BLaER1 treated with 17β-estradiol and CSF1 and Interleukin-3, amounts not matched to agents 10 nM and 100 nM (cell line): ENCODE measurements around the gene CES1.
A peak's percentile ranks its signal among the peaks of the same experiment; 100 is the strongest.
"Not testable (repeated sequence)": the region's sequence is repeated elsewhere in the genome, so short reads cannot be mapped to it uniquely, and the experiment has no call there.

Experiments used
- H3K27ac ChIP-seq, 11 experiments: shearing (Covaris generic); formaldehyde crosslinking; 2 replicates each; pipeline ENCODE4 v1.8.1; 2022
- H3K27me3 ChIP-seq, 11 experiments: shearing (Covaris generic); formaldehyde crosslinking; 2 replicates each; pipeline ENCODE4 v1.8.1; 2022
- H3K36me3 ChIP-seq, 11 experiments: shearing (Covaris generic); formaldehyde crosslinking; 2 replicates each; pipeline ENCODE4 v1.8.1; 2022
- H3K4me1 ChIP-seq, 10 experiments: shearing (Covaris generic); formaldehyde crosslinking; 2 replicates each; pipeline ENCODE4 v1.8.1; 2022
- H3K4me2 ChIP-seq, 11 experiments: shearing (Covaris generic); formaldehyde crosslinking; 2 replicates each; pipeline ENCODE4 v1.8.1; 2022
- H3K4me3 ChIP-seq, 10 experiments: shearing (Covaris generic); formaldehyde crosslinking; 2 replicates each; pipeline ENCODE4 v1.8.1; 2022
- H3K9ac ChIP-seq, 11 experiments: shearing (Covaris generic); formaldehyde crosslinking; 2 replicates each; pipeline ENCODE4 v1.8.1; 2022
- H3K9me3 ChIP-seq, 11 experiments: shearing (Covaris generic); formaldehyde crosslinking; replicated peaks in 1 of 11; 2 replicates each; pipeline ENCODE4 v1.8.1; 2022
- H4K20me1 ChIP-seq, 11 experiments: shearing (Covaris generic); formaldehyde crosslinking; 2 replicates each; pipeline ENCODE4 v1.8.1; 2022
- Cebpa-rat ChIP-seq, 11 experiments: shearing (Covaris generic); IDR thresholded peaks; 2 replicates each; pipeline ENCODE4 v1.8.1; 2022

CES1 gene

GRCh38 chr16:55809386-55809785 lies 23.5 kb downstream of the CES1 start:
- no peaks in the 10 kb centered on the region for H3K27me3 ChIP-seq
- H4K20me1 ChIP-seq: no peaks in the 10 kb centered on the region; a peak in 1 of 22 replicates
- H3K4me2 ChIP-seq: no peak overlapping the region
- H3K4me3 ChIP-seq: no peak overlapping the region
- H3K27ac ChIP-seq: no peak overlapping the region
- no peaks in the 10 kb centered on the region for H3K36me3 ChIP-seq
- no peaks in the 10 kb centered on the region for H3K4me1 ChIP-seq
- TF ChIP-seq Cebpa-rat (IDR thresholded peaks at IDR 0.05): no peak
- no peaks in the 10 kb centered on the region for H3K9me3 ChIP-seq
- H3K9ac ChIP-seq: no peak overlapping the region

DNA sequence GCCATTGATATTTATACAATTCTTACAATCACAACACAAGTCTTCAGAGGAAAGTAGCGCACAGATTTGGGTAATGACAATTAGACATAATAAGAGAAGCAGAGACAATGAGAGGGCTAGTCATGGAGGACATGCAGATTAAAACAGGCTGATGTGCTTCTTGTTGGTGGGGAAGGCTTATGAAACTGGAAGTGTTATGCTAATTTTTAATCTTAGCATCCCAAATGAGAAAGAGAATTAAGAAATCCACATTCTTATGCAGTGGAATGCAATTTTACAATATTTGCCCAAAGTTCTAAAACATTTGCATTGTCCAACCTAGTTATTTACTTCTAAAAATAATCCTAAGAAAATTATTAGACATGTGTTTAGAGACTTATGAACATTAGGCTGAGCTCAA lies 24.6 kb downstream of the CES1 start:
- not testable (repeated sequence) for H3K4me2 ChIP-seq, H3K9me3 ChIP-seq, H3K9ac ChIP-seq, H3K27me3 ChIP-seq, H3K4me3 ChIP-seq, H3K4me1 ChIP-seq, H3K36me3 ChIP-seq, H4K20me1 ChIP-seq, H3K27ac ChIP-seq

GRCh38 chr16:55805104-55805503 lies 27.8 kb downstream of the CES1 start:
- H3K4me3 ChIP-seq, H3K4me2 ChIP-seq, H3K9me3 ChIP-seq, H3K4me1 ChIP-seq, H3K27ac ChIP-seq, H3K9ac ChIP-seq, H3K36me3 ChIP-seq, H4K20me1 ChIP-seq, H3K27me3 ChIP-seq: not testable (repeated sequence)

DNA sequence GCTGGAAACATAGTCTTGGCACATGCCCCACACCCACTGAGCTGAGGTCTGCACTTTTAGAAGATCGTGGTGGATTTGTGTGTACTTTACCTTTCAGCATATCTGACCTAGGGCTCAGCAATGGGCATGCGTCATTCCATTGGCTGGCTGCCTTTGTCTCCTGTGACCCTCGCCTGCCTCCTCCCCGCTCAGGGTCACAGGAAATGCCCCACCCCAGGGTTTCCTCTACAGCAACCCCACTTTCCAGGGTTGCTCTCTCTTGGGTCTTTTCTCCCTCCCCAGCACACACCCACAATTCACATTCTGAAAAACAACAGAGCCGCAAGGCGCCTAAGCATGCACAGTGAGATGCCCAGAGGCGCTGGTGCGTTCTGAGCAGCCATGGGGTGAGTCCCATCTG lies 29.2 kb downstream of the CES1 start:
- not testable (repeated sequence) for H4K20me1 ChIP-seq, H3K4me3 ChIP-seq, H3K27me3 ChIP-seq, H3K4me2 ChIP-seq, H3K27ac ChIP-seq, H3K36me3 ChIP-seq, H3K4me1 ChIP-seq, H3K9me3 ChIP-seq, H3K9ac ChIP-seq

GRCh38 chr16:55792934-55793374 lies 39.9 kb downstream of the CES1 start:
- not testable (repeated sequence) for H3K4me3 ChIP-seq, H3K4me2 ChIP-seq, H4K20me1 ChIP-seq, H3K27me3 ChIP-seq, H3K4me1 ChIP-seq, H3K9me3 ChIP-seq, H3K36me3 ChIP-seq, H3K27ac ChIP-seq, H3K9ac ChIP-seq

DNA sequence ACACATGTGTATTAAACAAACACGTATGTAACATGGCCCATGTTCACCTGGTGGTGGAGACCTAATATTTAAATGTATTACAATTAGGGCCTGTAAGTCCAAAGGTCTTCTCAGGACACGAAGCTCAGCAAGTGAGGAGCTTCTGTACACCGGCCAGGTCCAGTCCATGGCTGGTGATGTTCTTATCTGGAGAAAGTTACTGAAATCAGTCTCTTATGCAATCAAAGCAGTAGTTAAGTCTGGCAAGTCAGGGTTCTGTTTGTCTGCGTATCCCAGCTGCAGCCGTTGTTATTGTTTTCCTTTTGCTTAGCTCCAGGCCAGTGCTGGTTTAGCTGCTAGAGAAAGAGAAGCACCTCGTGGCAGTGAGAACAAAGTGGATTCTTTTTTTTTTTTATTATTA lies 41.4 kb downstream of the CES1 start:
- H3K9ac ChIP-seq, H3K36me3 ChIP-seq, H3K4me3 ChIP-seq, H3K4me1 ChIP-seq, H3K27ac ChIP-seq, H3K4me2 ChIP-seq, H3K27me3 ChIP-seq, H3K9me3 ChIP-seq, H4K20me1 ChIP-seq: not testable (repeated sequence)

- not testable (repeated sequence) for H3K4me3 ChIP-seq, H3K9ac ChIP-seq, H3K36me3 ChIP-seq, H4K20me1 ChIP-seq, H3K27ac ChIP-seq, H3K4me2 ChIP-seq, H3K27me3 ChIP-seq, H3K9me3 ChIP-seq, H3K4me1 ChIP-seq
Observed at GRCh38 chr16:55790240-55790639, 42.7 kb downstream of the CES1 start.

DNA sequence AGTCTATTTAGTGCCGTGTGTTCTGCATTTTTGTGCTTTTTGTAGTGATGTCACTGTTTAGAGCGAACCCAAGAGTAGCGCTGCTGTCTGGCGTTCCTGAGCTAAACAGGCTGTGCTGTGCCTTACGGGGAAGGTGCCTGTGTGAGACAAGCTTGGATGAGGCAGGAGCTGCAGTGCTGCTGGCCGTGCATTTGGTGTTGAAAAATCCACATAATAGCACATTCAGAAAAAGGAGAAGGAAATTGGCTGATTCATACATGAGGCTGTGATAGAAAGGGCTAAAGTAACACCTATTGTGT lies 50.2 kb downstream of the CES1 start:
- H4K20me1 ChIP-seq, H3K9ac ChIP-seq, H3K9me3 ChIP-seq, H3K4me3 ChIP-seq, H3K36me3 ChIP-seq, H3K27ac ChIP-seq, H3K27me3 ChIP-seq: not testable (repeated sequence)
- Histone ChIP-seq H3K4me2 (peak overlapping the region in 2 of 11 experiments; percentile 17 to 42; a peak in 3 of 22 replicates), H3K4me1 (peaks cover 0 to 21% (median 2%) of the 10 kb centered on the region in 10 experiments; a peak in 9 of 20 replicates)

GRCh38 chr16:55782091-55782792 lies 50.7 kb downstream of the CES1 start:
- not testable (repeated sequence) for H3K27me3 ChIP-seq, H3K9me3 ChIP-seq, H3K27ac ChIP-seq, H3K9ac ChIP-seq, H3K4me3 ChIP-seq, H3K36me3 ChIP-seq, H4K20me1 ChIP-seq
- H3K4me1 ChIP-seq: peaks cover 0 to 20% (median 2%) of the 10 kb centered on the region in 10 experiments; a peak in 9 of 20 replicates
- H3K4me2 ChIP-seq: peak overlapping the region in 4 of 11 experiments; percentile 13 to 42 (median 18); a peak in 4 of 22 replicates

DNA sequence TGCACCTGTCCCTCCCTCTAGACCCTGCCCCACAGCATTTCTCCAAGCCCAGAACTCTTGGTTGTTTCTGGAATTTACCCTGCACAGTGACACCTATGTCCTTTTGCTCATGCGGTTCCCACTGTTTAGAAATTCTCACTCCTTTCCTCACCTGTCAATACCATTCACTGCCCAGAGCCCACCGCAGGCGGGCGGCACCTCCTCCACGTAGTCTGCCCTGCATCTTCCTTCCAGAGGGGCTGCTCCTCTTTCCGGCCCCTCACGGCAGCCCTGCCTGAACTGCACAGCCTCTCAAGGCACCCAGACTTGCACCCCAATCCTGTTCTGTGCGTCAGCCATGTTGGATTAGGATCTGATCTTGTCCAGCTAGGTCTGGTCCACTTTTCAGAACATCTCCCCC lies 51.4 kb downstream of the CES1 start:
- peaks cover 0 to 20% (median 2%) of the 10 kb centered on the region in 10 experiments; a peak in 9 of 20 replicates for H3K4me1 ChIP-seq
- H3K4me3 ChIP-seq, H3K9me3 ChIP-seq, H3K4me2 ChIP-seq, H3K36me3 ChIP-seq, H3K27me3 ChIP-seq, H4K20me1 ChIP-seq, H3K9ac ChIP-seq, H3K27ac ChIP-seq: not testable (repeated sequence)

DNA sequence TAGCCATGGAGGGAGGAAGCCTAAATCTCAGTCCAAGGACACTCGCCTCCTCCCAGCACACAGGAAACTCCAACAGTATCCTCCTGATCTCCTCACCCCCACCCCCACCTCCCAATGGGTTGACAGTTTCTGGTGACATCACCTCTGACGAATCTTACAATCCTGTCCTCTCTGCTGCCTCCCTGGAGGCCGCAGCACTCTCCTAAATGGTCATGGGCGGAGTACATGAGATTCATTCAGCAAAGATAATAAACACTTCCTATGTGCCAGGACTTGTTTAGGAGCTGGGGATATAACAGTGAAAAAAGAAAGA lies 52.8 kb downstream of the CES1 start:
- not testable (repeated sequence) for H3K9ac ChIP-seq, H3K4me3 ChIP-seq, H3K4me2 ChIP-seq, H4K20me1 ChIP-seq, H3K9me3 ChIP-seq, H3K27ac ChIP-seq, H3K27me3 ChIP-seq, H3K36me3 ChIP-seq
- peaks cover 0 to 20% (median 2%) of the 10 kb centered on the region in 10 experiments; a peak in 9 of 20 replicates for H3K4me1 ChIP-seq
